Hepatocyte (in vitro differentiated cells): ENCODE measurements around the gene NKAIN2.

Experiments
- CTCF ChIP-seq: fragments of 200-600 bp; sonication (generic); IDR thresholded peaks from 2 replicates; pipeline ENCODE4 v1.5.1; 2016; ENCODE audit warnings: antibody characterized with exemption, mild to moderate bottlenecking; ENCODE audit not compliant: poor library complexity
- EZH2 ChIP-seq: fragments of 200-600 bp; sonication (generic); IDR thresholded peaks from 2 replicates; pipeline ENCODE4 v1.6.1; 2016; ENCODE audit warnings: antibody characterized with exemption, mild to moderate bottlenecking, borderline replicate concordance
- EZH2phosphoT487 ChIP-seq: fragments of 200-600 bp; sonication (generic); IDR thresholded peaks from one replicate; pipeline ENCODE4 v1.6.1; 2018; ENCODE audit warnings: antibody characterized with exemption, mild to moderate bottlenecking, low read depth, moderate library complexity; ENCODE audit not compliant: unreplicated experiment, severe bottlenecking

- peak; percentile 57 for TF ChIP-seq CTCF
- no peak for TF ChIP-seq EZH2
- no peak for TF ChIP-seq EZH2phosphoT487
Measured at GRCh38 chr6:124795643-124796463, 992.2 kb downstream of the NKAIN2 start.
